NCI-H2029 treated with DMSO at 0.1 percent for 48 hours (cell line): Measurements from ENCODE around the gene IDH1.
"Not testable (repeated sequence)": the region's sequence is repeated elsewhere in the genome, so short reads cannot be mapped to it uniquely, and the experiment has no call there.

ENCODE experiments used
- DNase-seq: peaks from one replicate; lab custom pipeline; 2025; lab: John Stamatoyannopoulos, UW

Gene IDH1

DNA sequence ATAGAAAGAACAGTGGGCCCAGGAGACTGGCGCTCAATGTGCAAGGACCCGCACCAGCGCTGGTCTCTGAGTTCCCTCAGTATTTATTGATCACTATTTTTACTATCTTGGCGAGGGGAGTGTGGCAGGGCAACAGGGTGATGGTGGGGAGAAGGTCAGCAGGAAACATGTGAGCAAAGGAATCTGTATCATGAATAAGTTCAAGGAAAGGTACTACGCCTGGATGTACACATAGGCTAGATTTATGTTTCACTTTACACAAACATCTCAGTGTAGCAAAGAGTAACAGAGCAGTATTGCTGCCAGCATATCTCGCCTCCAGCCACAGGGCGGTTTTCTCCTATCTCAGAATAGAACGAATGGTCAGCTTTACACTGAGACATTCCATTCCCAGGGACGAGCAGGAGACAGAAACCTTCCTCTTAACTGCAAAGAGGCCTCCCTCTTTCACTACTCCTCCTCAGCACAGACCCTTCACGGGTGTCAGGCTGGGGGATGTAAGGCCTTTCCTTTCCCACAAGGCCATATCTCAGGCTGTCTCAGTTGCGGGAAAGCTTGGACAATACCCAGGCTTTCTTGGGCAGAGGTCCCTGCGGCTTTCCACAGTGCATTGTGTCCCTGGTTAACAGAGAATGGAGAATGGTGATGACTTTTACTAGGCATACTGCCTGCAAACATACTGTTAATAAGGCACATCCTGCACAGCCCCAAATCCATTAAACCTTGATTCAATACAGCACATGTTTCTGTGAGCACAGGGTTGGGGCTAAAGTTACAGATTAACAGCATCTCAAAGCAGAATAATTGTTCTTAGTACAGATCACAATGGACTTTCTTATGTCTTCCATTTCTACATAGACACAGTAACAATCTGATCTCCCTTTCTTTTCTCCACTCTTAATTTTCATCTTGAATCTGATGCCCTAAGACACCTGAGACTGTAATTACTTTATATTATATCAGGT is 2.3 kb upstream of the IDH1 start:
- DNase-seq = not testable (repeated sequence)

GRCh38 chr2:208256192-208256782 is 1.4 kb upstream of the IDH1 start:
- DNase-seq = no peak

GRCh38 chr2:208255557-208256106 is 761 bp upstream of the IDH1 start:
- no peak for DNase-seq

DNA sequence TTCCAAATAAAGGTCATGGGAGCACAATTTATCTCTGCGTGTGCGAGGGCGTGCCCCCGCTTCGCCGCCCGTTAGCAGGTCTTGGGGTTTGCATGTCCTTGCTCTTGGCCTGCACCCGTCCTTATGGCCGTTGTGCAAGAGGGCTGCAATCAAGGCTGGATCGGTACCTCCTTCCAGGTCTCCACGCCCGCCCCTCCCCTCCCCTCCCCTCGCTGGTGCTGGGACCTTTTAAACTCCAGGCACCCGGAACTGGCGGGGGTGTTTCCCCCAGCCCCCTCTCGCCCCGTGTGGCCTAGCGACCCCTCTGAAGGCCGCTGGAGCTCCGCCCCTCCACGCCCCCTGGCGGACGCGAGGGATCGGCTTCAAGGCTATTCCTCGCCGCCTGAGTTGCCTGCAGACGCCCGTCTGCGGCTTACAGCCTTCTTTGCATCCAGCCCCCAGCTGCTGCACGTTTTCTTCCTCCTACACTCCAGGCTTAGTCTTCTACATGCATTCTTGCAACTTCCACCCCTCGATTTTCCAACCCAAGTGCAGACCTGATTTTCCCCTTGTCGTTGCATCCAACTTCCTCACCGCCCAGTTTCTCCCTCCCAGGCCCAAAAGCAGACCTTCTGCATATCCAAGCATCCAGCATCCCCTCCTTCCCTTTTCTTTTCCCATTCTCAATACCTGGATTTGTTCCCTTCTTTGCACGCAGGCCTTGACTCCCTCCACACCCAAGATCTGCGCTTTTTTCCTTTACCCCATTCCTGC is 577 bp downstream of the IDH1 start:
- DNase-seq = peak; percentile 38

GRCh38 chr2:208253600-208254117 is 1.2 kb downstream of the IDH1 start:
- DNase-seq = no peak

- DNase-seq = no peak
Measured at GRCh38 chr2:208252716-208253492, 2.0 kb downstream of the IDH1 start.

- no peak for DNase-seq
Measured at GRCh38 chr2:208251098-208251497, 3.8 kb downstream of the IDH1 start.

- no peak for DNase-seq
Measured at GRCh38 chr2:208250388-208250787, 4.5 kb downstream of the IDH1 start.

DNA sequence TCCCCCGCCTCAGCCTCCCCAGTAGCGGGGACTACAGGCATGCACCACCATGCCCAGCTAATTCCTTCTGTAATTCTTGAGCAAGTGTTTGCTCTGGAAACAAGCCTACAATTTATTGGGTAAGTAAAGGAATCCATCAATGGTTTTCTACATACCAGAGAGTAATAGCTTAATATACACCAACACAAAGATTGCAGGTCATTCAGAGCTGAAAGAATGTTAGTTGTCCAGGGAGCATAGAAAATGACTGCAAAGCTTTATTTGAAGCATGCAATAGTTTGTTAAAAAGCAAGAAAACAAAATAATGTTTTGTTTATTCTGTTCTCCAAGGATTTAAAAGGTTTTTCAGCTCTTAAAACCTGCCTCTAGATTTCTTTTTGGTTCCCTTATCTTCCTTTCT is 5.6 kb downstream of the IDH1 start:
- DNase-seq = no peak

- DNase-seq = no peak
Measured at GRCh38 chr2:208248601-208249000, 6.3 kb downstream of the IDH1 start.

GRCh38 chr2:208245746-208246145 is 9.1 kb downstream of the IDH1 start:
- no peak for DNase-seq

- DNase-seq = no peak
Measured at GRCh38 chr2:208244422-208244821, 10.4 kb downstream of the IDH1 start.

DNA sequence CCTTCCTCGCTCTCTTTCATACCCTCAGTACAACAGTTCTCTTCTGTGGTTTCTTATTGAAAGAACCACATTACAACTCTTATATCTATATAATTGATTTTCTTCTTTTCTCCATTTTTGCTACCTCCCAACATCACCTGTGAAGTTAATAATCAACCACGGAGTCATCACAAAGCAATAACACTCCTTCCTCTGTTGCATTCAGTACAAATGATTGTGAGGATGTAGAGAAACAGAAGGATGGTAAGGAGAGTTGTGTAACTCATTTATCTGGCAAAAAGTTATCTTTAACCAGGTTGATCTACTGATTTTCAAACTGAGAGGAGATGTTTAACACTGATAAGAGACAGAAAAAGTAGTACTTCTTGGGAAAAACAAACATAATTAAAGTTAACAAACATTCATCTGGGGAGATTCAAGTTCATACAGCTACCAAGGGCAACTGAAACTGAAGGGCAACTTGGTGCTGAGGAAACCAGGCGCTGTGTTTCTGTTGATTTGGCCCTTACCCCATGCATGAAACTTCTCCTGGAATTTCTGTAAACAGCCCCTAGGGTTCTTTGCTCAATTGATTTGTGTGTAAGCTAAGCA is 14.2 kb downstream of the IDH1 start:
- no peak for DNase-seq

DNA sequence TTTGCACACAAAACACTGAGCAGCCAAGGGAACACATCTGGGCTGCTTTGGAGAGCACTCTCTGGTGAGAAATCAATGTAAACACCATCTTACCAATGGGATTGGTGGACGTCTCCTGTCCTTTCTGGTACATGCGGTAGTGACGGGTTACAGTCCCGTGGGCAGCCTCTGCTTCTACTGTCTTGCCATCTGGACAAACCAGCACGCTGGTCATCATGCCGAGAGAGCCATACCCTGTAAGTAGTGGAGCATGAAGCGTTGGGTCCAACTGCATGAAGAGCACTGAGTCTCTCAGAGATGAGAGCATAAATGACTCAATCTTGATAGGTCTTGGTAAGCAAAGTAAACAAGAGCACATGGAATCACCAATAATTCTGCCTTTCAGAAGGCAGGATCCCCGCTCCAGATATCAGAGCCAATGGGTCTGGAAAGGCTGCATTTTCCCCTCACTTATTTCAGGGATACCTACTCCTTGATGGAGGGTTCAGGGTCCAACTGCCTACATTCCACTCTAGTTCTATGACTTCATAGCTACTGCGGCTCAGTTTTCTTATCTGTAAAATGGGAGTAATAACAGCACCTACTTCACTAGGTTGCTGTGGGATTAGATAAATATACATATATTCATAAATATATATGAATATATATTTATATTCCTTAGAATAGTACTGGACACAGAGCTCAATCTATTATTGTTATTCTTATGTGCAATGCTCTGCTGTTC is 14.9 kb downstream of the IDH1 start:
- no peak for DNase-seq

- DNase-seq = no peak
Measured at GRCh38 chr2:208235860-208236259, 19.0 kb downstream of the IDH1 start.

GRCh38 chr2:208234786-208235185 is 20.1 kb downstream of the IDH1 start:
- DNase-seq = no peak

- DNase-seq = no peak
Measured at GRCh38 chr2:208228476-208228875, 26.4 kb downstream of the IDH1 start.

GRCh38 chr2:208227581-208228232 is 27.2 kb downstream of the IDH1 start:
- no peak for DNase-seq

DNA sequence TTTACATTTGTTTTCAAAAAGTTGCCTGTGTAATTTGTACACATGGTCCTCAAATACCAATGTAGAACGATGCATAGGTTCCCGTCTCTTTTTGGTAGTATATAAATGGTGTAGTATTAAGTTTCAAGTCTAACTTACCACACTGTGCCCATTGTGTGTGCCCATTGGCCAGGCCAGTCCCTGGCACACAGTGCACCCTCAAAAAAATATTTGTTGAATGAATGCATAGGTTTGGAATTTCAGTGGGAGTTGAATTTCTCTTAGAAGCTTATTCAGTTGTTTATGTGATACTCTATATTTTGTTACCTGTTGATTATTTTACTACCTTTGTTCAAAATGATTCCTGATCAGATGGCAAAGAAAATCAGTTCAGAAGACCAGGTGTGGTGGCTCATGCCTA is 30.1 kb downstream of the IDH1 start:
- no peak for DNase-seq

DNA sequence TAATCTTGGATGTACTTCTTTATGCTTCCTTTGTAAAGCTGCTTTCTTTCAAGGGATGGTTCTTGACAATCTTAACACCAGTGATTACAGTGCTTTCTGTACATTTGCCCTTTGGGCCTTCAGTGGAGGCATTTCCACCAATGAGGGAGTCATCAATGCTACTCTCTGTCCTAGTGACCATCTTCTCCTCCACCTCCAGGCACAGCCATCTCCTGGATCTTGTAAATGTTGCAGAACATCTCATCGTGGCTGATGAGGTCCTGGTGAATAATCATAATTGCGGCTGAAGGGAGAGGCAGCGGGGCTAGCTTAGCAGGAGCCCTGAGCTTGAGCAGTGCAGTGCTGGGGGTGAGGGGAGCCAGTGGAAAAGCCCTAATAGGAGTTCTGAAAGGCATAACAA is 32.5 kb downstream of the IDH1 start:
- no peak for DNase-seq
